Mammary epithelial cell (primary cell): ENCODE data around the gene SUN3.

Source experiments
- EZH2 ChIP-seq: IDR thresholded peaks from 2 replicates; pipeline ENCODE4 v1.6.1; 2012; ENCODE audit warnings: low read length, inconsistent platforms, borderline replicate concordance
- TF ChIP-seq, protein P1 (sequence below), 2 donors: IDR thresholded peaks in 1 of 2; conservative IDR thresholded peaks in 1 of 2; 2 replicates each; pipeline ENCODE4 v1.5.1; 2011 to 2012; ENCODE audit warnings: inconsistent platforms in 2 of 2, low read length in 2 of 2, mild to moderate bottlenecking in 2 of 2, control low read depth in 1 of 2, low read depth in 1 of 2; ENCODE audit not compliant: insufficient read depth in 1 of 2; ENCODE audit errors: extremely low read depth in 1 of 2

DNA sequence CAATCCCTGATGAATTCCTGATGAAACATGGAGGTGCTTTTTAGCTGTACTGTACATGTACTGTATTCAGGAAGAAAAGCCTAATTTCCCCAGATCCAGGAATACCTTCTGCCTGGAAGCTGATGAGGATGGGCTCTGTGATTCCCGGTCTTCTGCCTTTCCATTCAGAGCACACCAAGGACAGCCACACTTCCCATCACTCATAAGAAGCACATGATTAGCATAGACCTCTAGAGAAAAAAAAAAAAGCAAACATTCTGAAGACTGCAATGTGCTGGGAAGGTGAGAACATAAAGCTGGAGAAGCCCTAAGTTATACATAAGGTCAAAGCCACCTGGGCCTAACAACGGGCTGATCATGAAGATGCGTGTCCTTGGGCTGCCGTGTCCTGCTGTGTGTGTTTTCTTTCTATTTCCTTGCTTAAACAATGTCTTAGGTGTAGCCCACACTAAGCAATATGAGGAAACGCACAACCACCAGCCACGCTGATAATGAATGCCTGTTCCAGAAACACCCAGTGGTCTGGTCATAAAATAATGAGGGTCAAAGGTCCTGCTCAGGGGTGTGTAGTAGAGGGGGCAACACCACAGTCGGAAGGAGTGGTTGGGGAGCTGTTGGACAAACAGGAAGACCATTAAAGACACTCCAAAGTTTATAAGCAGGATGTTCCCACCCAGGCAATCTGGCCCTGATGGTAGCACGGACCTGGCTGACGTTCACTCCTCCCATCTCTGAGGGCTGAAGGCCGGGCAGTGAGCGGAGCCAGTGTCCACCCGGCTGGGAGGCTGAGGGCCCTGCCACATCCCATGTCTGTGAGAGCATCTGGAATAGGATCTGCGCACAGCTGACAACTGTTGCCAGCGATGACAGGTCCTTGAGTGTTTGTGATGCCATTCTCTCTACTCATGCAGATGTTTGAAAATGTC is 88.6 kb downstream of the SUN3 start:
- TF ChIP-seq, protein P1, sequence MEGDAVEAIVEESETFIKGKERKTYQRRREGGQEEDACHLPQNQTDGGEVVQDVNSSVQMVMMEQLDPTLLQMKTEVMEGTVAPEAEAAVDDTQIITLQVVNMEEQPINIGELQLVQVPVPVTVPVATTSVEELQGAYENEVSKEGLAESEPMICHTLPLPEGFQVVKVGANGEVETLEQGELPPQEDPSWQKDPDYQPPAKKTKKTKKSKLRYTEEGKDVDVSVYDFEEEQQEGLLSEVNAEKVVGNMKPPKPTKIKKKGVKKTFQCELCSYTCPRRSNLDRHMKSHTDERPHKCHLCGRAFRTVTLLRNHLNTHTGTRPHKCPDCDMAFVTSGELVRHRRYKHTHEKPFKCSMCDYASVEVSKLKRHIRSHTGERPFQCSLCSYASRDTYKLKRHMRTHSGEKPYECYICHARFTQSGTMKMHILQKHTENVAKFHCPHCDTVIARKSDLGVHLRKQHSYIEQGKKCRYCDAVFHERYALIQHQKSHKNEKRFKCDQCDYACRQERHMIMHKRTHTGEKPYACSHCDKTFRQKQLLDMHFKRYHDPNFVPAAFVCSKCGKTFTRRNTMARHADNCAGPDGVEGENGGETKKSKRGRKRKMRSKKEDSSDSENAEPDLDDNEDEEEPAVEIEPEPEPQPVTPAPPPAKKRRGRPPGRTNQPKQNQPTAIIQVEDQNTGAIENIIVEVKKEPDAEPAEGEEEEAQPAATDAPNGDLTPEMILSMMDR (conservative IDR thresholded peaks at IDR 0.05 in 1 of 2, IDR thresholded peaks at IDR 0.05 in 1 of 2; ENCODE audit: extremely low read depth in 1 of 2, insufficient read depth in 1 of 2, low read depth in 1 of 2, low read length in 2 of 2), result no peak
- TF ChIP-seq EZH2, result no peak
